HG03108 (cell line): ENCODE results near the gene INPP5A.

Source experiments
- ATAC-seq: cut with Tn5 transposase; IDR thresholded peaks from one replicate; pipeline ENCODE4 v1.9.1; 2021; ENCODE audit warnings: moderate library complexity; ENCODE audit not compliant: unreplicated experiment

The INPP5A gene

GRCh38 chr10:132534391-132535064, 3.1 kb upstream of the INPP5A start:
- ATAC-seq = no peak

DNA sequence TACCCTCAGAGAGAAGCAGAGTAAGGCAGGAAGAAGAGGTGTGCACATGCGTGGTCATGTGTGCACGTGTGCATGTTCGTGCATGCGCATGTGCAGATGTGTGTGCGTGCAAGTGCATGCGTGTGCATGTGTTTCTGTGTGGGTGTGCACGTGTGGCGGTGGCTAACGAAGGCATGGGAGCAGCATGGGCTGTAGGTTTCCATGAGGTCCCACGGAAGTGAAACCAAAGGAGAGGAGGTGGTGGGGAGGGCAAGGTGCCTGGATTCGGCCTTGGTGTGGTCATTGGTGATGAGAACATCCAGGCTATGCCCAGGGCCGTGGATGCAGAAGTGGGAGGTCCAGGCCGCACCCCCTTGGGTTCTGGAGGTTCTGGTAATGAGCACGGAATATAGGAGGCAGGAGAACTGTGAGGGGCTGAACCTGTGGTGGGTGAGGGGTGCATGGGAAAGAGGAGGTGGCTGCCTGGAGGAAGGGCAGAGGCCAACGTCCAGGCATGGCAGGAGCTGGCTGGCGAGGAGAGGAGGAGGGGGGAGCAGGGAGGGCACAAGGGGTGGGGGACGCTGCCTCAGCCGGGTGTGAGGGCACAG, 2.4 kb upstream of the INPP5A start:
- ATAC-seq = no peak

GRCh38 chr10:132536241-132536876, 1.2 kb upstream of the INPP5A start:
- ATAC-seq = peak; percentile 3

DNA sequence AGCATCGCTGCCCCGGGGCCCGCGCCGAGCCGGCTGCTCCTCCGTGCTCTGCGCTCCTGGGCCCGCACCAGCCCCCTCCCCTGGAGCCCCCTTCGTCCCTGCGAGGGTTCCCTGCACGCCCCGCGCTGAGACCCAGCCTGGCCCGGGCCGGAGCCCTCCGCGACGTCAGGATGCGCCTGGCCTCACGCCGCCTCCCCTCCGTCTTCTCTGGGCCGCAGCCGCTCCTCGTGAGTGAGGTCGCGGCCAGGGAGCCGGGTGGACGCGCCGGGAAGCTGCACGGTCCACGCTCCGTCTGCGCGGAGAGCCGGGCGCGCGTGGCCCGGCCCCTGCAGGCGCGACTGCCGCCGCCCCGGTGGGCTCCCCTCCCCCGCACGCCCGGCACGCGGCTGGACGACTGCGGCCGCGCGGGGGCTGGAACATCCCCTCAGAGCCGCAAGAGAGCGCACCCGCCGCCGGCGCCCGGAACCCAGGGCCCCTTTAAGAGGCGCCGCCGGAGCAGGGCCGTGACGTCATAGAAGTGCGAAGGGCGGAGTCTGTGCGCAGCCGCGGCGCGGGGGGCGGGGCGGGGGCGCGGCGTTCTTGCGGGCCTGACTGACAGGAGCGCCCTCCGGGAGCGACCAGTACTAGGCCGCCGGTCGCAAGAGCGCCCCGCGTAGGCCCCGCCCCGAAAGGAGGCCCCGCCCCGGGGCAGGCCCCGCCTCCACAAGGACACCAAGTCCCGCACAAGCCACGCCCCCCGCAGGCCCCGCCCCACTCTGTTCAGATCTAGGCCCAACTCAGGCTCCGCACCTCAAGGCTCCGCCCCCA, 507 bp upstream of the INPP5A start:
- peak; percentile 78 for ATAC-seq

DNA sequence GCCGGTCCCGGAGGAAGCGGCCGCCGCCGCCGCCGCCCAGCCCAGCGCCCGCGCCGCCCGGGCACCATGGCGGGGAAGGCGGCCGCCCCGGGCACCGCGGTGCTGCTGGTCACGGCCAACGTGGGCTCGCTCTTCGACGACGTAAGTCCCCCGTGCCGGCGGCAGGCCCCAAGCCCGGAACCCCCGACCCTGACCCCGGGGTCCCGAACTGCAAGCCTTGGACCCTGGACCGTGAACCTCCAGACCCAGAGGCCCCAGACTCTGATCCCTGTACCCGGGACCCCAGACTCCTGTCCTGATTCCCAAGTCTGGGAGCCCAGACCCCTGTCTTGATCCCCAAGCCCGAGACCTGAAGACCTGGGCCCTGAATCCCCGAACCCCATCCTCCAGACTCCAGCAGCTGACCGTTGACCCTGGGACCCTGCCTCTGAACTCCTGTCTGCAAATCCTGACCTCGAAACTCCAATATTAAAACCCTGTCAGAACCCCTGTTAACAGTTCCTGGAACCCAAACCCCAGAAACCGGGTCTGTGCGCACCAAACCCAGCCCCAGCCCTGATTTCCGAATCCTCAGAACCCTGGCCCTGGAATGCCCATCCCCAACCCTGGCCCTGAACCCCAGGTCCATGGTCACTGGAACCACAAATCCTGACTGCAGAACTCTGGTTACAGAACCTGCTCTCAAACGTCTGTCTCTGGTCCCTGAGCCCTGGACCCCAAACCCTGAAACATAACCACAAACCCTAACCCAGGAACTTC, 623 bp downstream of the INPP5A start:
- no peak for ATAC-seq

DNA sequence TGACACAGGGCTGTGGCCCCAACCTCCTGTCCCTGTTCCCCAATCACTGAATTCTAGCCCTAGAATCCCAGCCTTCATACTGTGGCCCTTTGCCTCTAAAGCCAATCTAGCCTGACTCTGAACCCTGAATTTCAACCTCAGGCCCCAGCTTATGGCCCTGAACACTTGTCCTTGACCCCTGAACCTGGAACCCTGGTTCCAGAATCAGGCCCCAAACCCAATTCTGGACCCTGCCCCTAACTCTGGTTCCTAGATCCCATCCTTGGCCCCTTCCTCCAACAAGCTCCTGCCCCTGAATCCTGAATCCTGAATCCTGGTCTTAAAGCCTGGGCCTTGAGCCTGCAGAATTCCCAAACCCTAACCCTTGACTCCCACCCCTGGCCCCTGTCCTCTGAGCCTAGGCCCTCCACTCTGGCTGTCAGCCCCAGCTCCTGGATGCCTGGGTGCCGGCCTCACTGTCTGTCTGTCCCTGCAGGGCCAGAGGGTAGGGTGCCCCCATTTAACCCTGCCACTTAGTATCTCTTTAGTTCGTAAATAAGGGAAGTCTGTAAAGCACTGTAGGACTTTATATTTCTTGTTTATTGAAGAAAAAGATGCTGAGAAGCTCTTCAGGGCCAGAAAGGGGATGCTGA, 1.3 kb downstream of the INPP5A start:
- ATAC-seq = no peak

DNA sequence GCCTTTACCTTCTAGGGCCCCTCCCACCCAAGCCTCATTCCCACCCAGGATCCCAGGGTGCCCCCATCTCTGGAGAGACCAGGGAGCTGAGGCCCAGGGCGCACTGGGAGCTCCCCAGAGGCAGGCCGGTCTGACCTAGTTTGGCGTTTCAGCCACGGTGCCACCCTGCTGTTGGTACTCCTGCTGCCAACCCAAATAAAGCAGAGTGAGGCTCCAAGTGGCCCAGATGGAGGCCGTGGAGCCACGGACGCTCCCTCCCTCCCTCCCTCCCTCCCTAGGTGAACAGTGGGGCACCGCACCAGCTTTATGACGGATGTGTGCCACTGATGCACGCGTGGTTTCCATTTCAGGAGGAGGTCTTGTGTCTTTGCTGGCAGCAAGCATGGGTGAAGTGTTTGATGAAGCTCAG, 1.8 kb downstream of the INPP5A start:
- ATAC-seq = no peak

- ATAC-seq = no peak
Observed at GRCh38 chr10:132539894-132540293, 2.3 kb downstream of the INPP5A start.

DNA sequence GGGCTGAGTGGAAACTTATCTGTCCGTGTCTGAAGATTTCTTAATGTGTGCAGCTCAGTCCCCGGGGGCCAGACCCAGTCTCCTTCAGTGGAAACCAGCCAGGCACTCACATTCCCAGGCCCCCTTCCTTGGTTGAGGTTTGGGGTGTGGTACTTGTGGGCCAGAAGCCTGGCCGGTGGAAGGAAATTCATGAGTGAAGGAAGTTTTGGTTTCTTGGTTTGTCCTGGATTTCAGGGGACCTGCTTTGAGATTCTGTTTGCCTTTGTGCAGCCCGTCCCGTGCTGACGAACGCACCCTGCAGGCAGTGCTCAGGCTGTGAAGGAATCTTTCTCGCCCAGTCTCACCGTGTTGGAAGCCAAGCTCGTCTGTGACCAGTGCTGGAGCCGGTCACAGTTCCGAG, 2.9 kb downstream of the INPP5A start:
- ATAC-seq = no peak

- no peak for ATAC-seq
Observed at GRCh38 chr10:132541129-132541528, 3.5 kb downstream of the INPP5A start.

DNA sequence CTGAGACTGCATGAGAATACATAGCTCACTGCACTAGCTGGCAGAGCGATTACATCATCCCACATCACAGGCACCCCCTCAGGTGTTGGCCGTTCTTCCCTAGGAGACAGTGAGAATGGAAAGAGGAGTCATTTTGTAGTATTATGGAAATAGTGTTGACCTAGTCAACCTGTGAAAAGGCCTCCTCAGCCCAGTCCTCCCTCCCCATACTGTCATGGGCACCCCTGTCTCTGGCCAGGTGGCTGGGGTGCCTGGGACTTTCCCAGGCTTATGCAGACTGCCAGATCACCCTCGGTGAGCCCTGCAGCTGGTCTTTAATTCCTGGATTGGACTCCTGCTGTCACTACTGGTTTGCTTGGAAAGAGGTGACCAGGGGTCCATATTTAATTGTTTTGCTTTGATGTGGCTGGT, 4.0 kb downstream of the INPP5A start:
- no peak for ATAC-seq

GRCh38 chr10:132542086-132542775, 4.6 kb downstream of the INPP5A start:
- no peak for ATAC-seq

DNA sequence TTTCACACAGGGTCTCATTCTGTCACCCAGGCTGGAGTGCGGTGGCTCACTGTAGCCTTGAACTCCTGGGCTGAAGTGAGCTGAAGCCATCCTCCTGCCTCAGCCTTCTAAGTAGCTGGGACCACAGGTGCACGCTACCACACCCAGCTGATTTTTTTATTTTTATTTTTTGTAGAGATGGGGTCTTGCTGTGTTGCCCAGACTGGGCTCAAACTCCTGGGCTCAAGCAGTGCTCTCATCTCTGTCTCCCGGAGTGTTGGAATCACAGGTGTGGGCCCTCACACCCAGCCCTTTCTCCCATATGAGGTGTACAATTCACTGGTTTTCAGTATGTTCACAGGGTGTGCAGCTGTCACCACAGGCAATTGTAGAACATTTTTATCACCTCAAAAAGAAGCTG, 5.2 kb downstream of the INPP5A start:
- no peak for ATAC-seq

- no peak for ATAC-seq
Observed at GRCh38 chr10:132543916-132544743, 6.5 kb downstream of the INPP5A start.

DNA sequence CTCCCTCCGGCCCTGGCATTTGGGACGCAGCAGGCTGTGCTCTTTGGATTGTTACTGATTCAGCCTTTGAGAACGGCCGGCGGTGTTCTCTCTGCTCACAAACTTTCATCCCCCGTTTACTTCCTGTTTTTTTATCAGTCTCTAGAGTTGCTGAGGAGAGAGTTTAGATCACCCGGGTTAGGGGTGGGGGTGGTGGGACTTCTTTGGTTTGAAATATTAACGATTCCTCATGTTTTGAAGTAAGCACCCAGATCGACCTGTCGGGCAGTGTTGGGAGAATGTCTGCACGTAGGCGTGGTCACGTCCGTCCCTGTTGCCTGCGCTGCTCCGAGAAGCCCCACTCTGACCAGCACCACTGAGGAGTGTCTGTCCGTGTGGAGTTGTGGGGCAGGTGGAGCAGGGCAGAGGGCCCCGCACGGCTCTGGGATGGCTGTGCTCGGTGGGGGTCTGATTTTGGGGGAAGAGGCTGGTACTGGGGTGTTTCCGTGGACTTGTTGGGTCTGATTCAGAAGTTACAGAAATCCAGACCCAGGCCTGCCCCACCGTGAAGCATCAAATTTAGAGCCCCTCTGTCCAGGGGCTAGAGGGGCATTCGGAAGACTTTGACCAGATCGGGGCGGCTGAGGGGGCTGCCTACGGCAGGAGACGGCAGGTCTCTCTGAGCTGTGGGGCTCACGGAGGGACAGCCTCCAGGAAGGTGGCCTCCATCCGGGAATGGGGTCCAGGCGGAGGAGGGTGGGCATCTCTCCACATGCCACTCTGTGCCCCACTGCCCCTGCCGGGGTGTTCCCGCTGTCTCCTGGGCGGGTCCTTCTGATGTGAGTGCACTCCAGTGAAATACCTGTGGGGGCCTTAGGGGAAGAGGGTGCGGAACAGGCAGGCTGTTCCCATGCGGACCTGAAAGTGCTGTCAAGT, 7.4 kb downstream of the INPP5A start:
- no peak for ATAC-seq

GRCh38 chr10:132545659-132546367, 8.2 kb downstream of the INPP5A start:
- no peak for ATAC-seq
